H9 (cell line): ENCODE data around the gene LRRC10. TPM values are rescaled to one million over a fixed set of nuclear protein-coding genes. Genes with fewer than 3 reads are reported as not detected.

Experiments used
- DNase-seq: peaks from one replicate; pipeline ENCODE4 v3.0.0-alpha.2; 2017
- H2AFZ ChIP-seq: one replicate; pipeline ENCODE4 v1.6.1; 2013; ENCODE audit warnings: mild to moderate bottlenecking, low read length, control low read depth, moderate library complexity
- H2AK5ac ChIP-seq: 2 replicates; pipeline ENCODE4 v1.6.1; 2013; ENCODE audit warnings: low read length, control low read depth, mixed read lengths; ENCODE audit not compliant: insufficient read length
- H2BK120ac ChIP-seq: one replicate; pipeline ENCODE4 v1.6.1; 2013; ENCODE audit warnings: low read depth, mild to moderate bottlenecking, low read length, control low read depth, inconsistent platforms; ENCODE audit not compliant: poor library complexity, severe bottlenecking
- H2BK12ac ChIP-seq: 2 replicates; pipeline ENCODE4 v1.6.1; 2013; ENCODE audit warnings: low read length, control low read depth, mixed read lengths, low read depth; ENCODE audit not compliant: insufficient read length
- H2BK15ac ChIP-seq: 2 replicates; pipeline ENCODE4 v1.6.1; 2013; ENCODE audit warnings: low read depth, low read length, control low read depth
- H2BK20ac ChIP-seq: one replicate; pipeline ENCODE4 v1.6.1; 2013; ENCODE audit warnings: low read depth, mild to moderate bottlenecking, low read length, control low read depth, inconsistent platforms; ENCODE audit not compliant: poor library complexity, severe bottlenecking
- H2BK5ac ChIP-seq: 2 replicates; pipeline ENCODE4 v1.6.1; 2013; ENCODE audit warnings: low read length, control low read depth, mixed read lengths; ENCODE audit not compliant: insufficient read length
- H3K14ac ChIP-seq: 2 replicates; pipeline ENCODE4 v1.6.1; 2013; ENCODE audit warnings: low read length, control low read depth; ENCODE audit not compliant: insufficient read depth
- H3K18ac ChIP-seq: 2 replicates; pipeline ENCODE4 v1.6.1; 2013; ENCODE audit warnings: low read depth, mild to moderate bottlenecking, mixed read lengths, low read length, control low read depth; ENCODE audit not compliant: insufficient read length
- H3K23ac ChIP-seq: 2 replicates; pipeline ENCODE4 v1.6.1; 2013; ENCODE audit warnings: low read length, control low read depth, mixed read lengths, low read depth; ENCODE audit not compliant: insufficient read length
- H3K23me2 ChIP-seq: 2 replicates; pipeline ENCODE4 v1.6.1; 2013; ENCODE audit warnings: low read depth, mild to moderate bottlenecking, mixed read lengths, low read length, control low read depth; ENCODE audit not compliant: insufficient read length, poor library complexity, severe bottlenecking
- H3K27ac ChIP-seq: 2 replicates; pipeline ENCODE4 v1.5.1; 2013; ENCODE audit warnings: low read length, control low read depth, mixed read lengths, low read depth; ENCODE audit not compliant: insufficient read length
- H3K27me3 ChIP-seq: 2 replicates; pipeline ENCODE4 v1.6.1; 2013; ENCODE audit warnings: low read length, control low read depth, inconsistent platforms; ENCODE audit not compliant: insufficient read depth
- H3K4ac ChIP-seq: 2 replicates; pipeline ENCODE4 v1.6.1; 2013; ENCODE audit warnings: low read depth, mild to moderate bottlenecking, control low read depth, inconsistent platforms, low read length, moderate library complexity
- H3K4me1 ChIP-seq: 2 replicates; pipeline ENCODE4 v1.6.1; 2013; ENCODE audit warnings: low read length, control low read depth, inconsistent platforms; ENCODE audit not compliant: insufficient read depth
- H3K4me2 ChIP-seq: 2 replicates; pipeline ENCODE4 v1.6.1; 2013; ENCODE audit warnings: low read length, control low read depth, mixed read lengths; ENCODE audit not compliant: insufficient read length, insufficient read depth
- H3K56ac ChIP-seq: 2 replicates; pipeline ENCODE4 v1.6.1; 2013; ENCODE audit warnings: low read depth, mild to moderate bottlenecking, mixed read lengths, low read length, control low read depth; ENCODE audit not compliant: insufficient read length
- H3K79me1 ChIP-seq: 2 replicates; pipeline ENCODE4 v1.6.1; 2013; ENCODE audit warnings: low read depth, mild to moderate bottlenecking, moderate library complexity, low read length, control low read depth, inconsistent platforms; ENCODE audit not compliant: insufficient read depth, poor library complexity, severe bottlenecking
- H3K79me2 ChIP-seq: 2 replicates; pipeline ENCODE4 v1.6.1; 2013; ENCODE audit warnings: low read length, control low read depth, inconsistent platforms; ENCODE audit not compliant: insufficient read depth
- H3K9ac ChIP-seq: 2 replicates; pipeline ENCODE4 v1.6.1; 2013; ENCODE audit warnings: low read length, control low read depth, mixed read lengths; ENCODE audit not compliant: insufficient read length; ENCODE audit errors: extremely low read depth
- H3K9me3 ChIP-seq: one replicate; pipeline ENCODE4 v1.6.1; 2013; ENCODE audit warnings: low read depth, low read length, inconsistent platforms; ENCODE audit not compliant: control insufficient read depth
- H3T11ph ChIP-seq: one replicate; pipeline ENCODE4 v1.6.1; 2013; ENCODE audit warnings: mild to moderate bottlenecking, low read length, control low read depth, inconsistent platforms
- H4K20me1 ChIP-seq: one replicate; pipeline ENCODE4 v1.6.1; 2013; ENCODE audit not compliant: control insufficient read depth, insufficient read length, insufficient read depth
- H4K5ac ChIP-seq: 2 replicates; pipeline ENCODE4 v1.6.1; 2013; ENCODE audit warnings: low read depth, mild to moderate bottlenecking, mixed read lengths, low read length, control low read depth; ENCODE audit not compliant: insufficient read length
- H4K8ac ChIP-seq: replicated peaks from 2 replicates; pipeline ENCODE4 v1.6.1; 2013; ENCODE audit warnings: low read length, control low read depth, mixed read lengths, low read depth; ENCODE audit not compliant: insufficient read length
- H4K91ac ChIP-seq: 2 replicates; pipeline ENCODE4 v1.6.1; 2013; ENCODE audit warnings: low read depth, mild to moderate bottlenecking, moderate library complexity, mixed read lengths, low read length, control low read depth; ENCODE audit not compliant: insufficient read length
- H3K27ac Mint-ChIP-seq, 3 experiments: 2 replicates in 2 of 3; 3 replicates in 1 of 3; pipeline ENCODE4 v1.8.0; 2020 to 2021; ENCODE audit warnings: mixed read lengths in 3 of 3, mild to moderate bottlenecking in 1 of 3, moderate library complexity in 1 of 3
- H3K27me3 Mint-ChIP-seq: 2 replicates; pipeline ENCODE4 v1.8.0; 2021; ENCODE audit warnings: low read depth, mild to moderate bottlenecking, moderate library complexity, mixed read lengths
- H3K36me3 Mint-ChIP-seq, 3 experiments: 2 replicates in 2 of 3; 3 replicates in 1 of 3; pipeline ENCODE4 v1.8.0; 2020 to 2021; ENCODE audit warnings: low read depth in 3 of 3, mixed read lengths in 3 of 3; ENCODE audit not compliant: insufficient read depth in 1 of 3
- H3K4me1 Mint-ChIP-seq, 2 experiments: 2 replicates each; pipeline ENCODE4 v1.8.0; 2020; ENCODE audit warnings: mixed read lengths in 2 of 2
- H3K4me3 Mint-ChIP-seq, 2 experiments: 2 replicates in 1 of 2; 3 replicates in 1 of 2; pipeline ENCODE4 v1.8.0; 2020 to 2021; ENCODE audit warnings: mild to moderate bottlenecking in 2 of 2, mixed read lengths in 2 of 2, moderate library complexity in 1 of 2
- H3K9me3 Mint-ChIP-seq, 2 experiments: 2 replicates in 1 of 2; 3 replicates in 1 of 2; pipeline ENCODE4 v1.8.0; 2020; ENCODE audit warnings: mild to moderate bottlenecking in 2 of 2, mixed read lengths in 2 of 2, moderate library complexity in 1 of 2
- WGBS: extraction: QIAGEN DNeasy Blood & Tissue Kit; methylation state at CpG from one replicate; pipeline ENCODE4 v1.1.7; 2013; ENCODE audit warnings: missing lambda C conversion rate, low lambda C conversion rate, mixed read lengths; ENCODE audit not compliant: insufficient read length; ENCODE audit errors: extremely low coverage; 5-methylcytosine and 5-hydroxymethylcytosine counted together
- total RNA-seq: library from RNA; stranded (reverse); gene quantifications from 2 replicates; pipeline ENCODE4 v1.2.1, GENCODE V29; 2021
- TF ChIP-seq, protein P1 (sequence below): fragments of 200-600 bp; sonication (generic); conservative IDR thresholded peaks from 3 replicates; pipeline ENCODE4 v1.8.0; 2021; ENCODE audit warnings: antibody characterized with exemption, mild to moderate bottlenecking

Gene LRRC10
- total RNA-seq, 1 experiment from 2014 or later = not detected

DNA sequence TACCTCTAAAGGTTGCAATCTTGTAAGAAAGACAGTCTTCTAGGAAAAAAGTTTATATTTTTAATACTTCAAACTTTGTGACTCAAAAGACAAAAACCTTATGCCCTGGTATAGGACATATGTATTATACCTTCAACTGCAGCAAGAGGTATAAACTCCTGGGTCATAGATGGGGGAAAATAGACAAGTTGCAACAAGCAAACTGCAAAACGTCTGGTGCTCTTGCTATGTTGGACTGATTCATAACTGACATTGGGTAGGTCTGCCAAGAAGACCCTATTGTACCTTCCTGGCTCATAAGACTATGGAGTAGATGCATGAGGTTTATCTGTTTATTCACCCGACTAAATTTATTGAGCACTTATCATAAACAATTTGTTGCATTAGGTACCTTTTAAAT, 47.5 kb upstream of the LRRC10 start:
- no peaks in the 10 kb centered on the region for H3K23me2 ChIP-seq
- H3K79me1 ChIP-seq = no peaks in the 10 kb centered on the region
- no peaks in the 10 kb centered on the region for H3K4me1 ChIP-seq
- TF ChIP-seq, protein P1, sequence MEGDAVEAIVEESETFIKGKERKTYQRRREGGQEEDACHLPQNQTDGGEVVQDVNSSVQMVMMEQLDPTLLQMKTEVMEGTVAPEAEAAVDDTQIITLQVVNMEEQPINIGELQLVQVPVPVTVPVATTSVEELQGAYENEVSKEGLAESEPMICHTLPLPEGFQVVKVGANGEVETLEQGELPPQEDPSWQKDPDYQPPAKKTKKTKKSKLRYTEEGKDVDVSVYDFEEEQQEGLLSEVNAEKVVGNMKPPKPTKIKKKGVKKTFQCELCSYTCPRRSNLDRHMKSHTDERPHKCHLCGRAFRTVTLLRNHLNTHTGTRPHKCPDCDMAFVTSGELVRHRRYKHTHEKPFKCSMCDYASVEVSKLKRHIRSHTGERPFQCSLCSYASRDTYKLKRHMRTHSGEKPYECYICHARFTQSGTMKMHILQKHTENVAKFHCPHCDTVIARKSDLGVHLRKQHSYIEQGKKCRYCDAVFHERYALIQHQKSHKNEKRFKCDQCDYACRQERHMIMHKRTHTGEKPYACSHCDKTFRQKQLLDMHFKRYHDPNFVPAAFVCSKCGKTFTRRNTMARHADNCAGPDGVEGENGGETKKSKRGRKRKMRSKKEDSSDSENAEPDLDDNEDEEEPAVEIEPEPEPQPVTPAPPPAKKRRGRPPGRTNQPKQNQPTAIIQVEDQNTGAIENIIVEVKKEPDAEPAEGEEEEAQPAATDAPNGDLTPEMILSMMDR = no peak
- no peak overlapping the region for H3K56ac ChIP-seq
- no peaks in the 10 kb centered on the region for H3K27me3 ChIP-seq
- no peak overlapping the region for H4K5ac ChIP-seq
- H2BK15ac ChIP-seq = no peak overlapping the region
- H3K9ac ChIP-seq = no peak overlapping the region
- no peak overlapping the region for H3K4me2 ChIP-seq
- H3K36me3 Mint-ChIP-seq = no peaks in the 10 kb centered on the region
- no peak overlapping the region for H4K8ac ChIP-seq
- DNase-seq = no peak
- no peaks in the 10 kb centered on the region for H3K9me3 Mint-ChIP-seq
- no peak overlapping the region for H3K4ac ChIP-seq
- H4K91ac ChIP-seq = no peak overlapping the region
- no peak overlapping the region for H2BK5ac ChIP-seq
- no peak overlapping the region for H2AFZ ChIP-seq
- H2BK20ac ChIP-seq = no peak overlapping the region
- H3K4me1 Mint-ChIP-seq = no peaks in the 10 kb centered on the region
- no peak overlapping the region for H2AK5ac ChIP-seq
- no peak overlapping the region for H3K27ac Mint-ChIP-seq
- no peak overlapping the region for H3K23ac ChIP-seq
- H3K27me3 Mint-ChIP-seq = no peaks in the 10 kb centered on the region
- no peaks in the 10 kb centered on the region for H4K20me1 ChIP-seq
- H3K27ac ChIP-seq = no peak overlapping the region
- H3K18ac ChIP-seq = no peak overlapping the region
- H3K14ac ChIP-seq = no peak overlapping the region
- WGBS = no CpG with 5 or more reads among the region's 2 CpGs
- H2BK120ac ChIP-seq = no peak overlapping the region
- H3K4me3 Mint-ChIP-seq = no peak overlapping the region
- H3K79me2 ChIP-seq = no peaks in the 10 kb centered on the region
- H2BK12ac ChIP-seq = no peak overlapping the region
- H3T11ph ChIP-seq = no peak overlapping the region
- H3K9me3 ChIP-seq = no peaks in the 10 kb centered on the region
